GM18498 (cell line): Measurements from ENCODE around the gene COTL1.
"Not testable (repeated sequence)": the region's sequence is repeated elsewhere in the genome, so short reads cannot be mapped to it uniquely, and the experiment has no call there.

Experiments
- ATAC-seq: cut with Tn5 transposase; IDR thresholded peaks from one replicate; pipeline ENCODE4 v1.9.1; 2021; ENCODE audit warnings: mild to moderate bottlenecking, moderate library complexity; ENCODE audit not compliant: unreplicated experiment

Gene COTL1

GRCh38 chr16:84535408-84535807, 82.5 kb downstream of the COTL1 start:
- ATAC-seq: no peak

GRCh38 chr16:84534815-84535214, 83.1 kb downstream of the COTL1 start:
- no peak for ATAC-seq

GRCh38 chr16:84532855-84533486, 84.9 kb downstream of the COTL1 start:
- no peak for ATAC-seq

GRCh38 chr16:84532291-84532724, 85.6 kb downstream of the COTL1 start:
- ATAC-seq: no peak

- no peak for ATAC-seq
Observed at GRCh38 chr16:84531671-84532111, 86.2 kb downstream of the COTL1 start.

- no peak for ATAC-seq
Observed at GRCh38 chr16:84530590-84530989, 87.3 kb downstream of the COTL1 start.

- no peak for ATAC-seq
Observed at GRCh38 chr16:84529607-84530006, 88.3 kb downstream of the COTL1 start.

- no peak for ATAC-seq
Observed at GRCh38 chr16:84528322-84528721, 89.6 kb downstream of the COTL1 start.

GRCh38 chr16:84527532-84528269, 90.2 kb downstream of the COTL1 start:
- no peak for ATAC-seq

GRCh38 chr16:84526794-84527531, 90.9 kb downstream of the COTL1 start:
- ATAC-seq: no peak

GRCh38 chr16:84524941-84525581, 92.8 kb downstream of the COTL1 start:
- not testable (repeated sequence) for ATAC-seq

GRCh38 chr16:84524346-84524920, 93.4 kb downstream of the COTL1 start:
- no peak for ATAC-seq

GRCh38 chr16:84521497-84521770, 96.4 kb downstream of the COTL1 start:
- no peak for ATAC-seq

GRCh38 chr16:84520725-84521496, 97.0 kb downstream of the COTL1 start:
- ATAC-seq: no peak

- no peak for ATAC-seq
Observed at GRCh38 chr16:84519855-84520254, 98.0 kb downstream of the COTL1 start.

- ATAC-seq: no peak
Observed at GRCh38 chr16:84518804-84519341, 99.0 kb downstream of the COTL1 start.

- ATAC-seq: not testable (repeated sequence)
Observed at GRCh38 chr16:84518220-84518619, 99.7 kb downstream of the COTL1 start.

- ATAC-seq: no peak
Observed at GRCh38 chr16:84517366-84517765, 100.5 kb downstream of the COTL1 start.
